SU-DHL-6 (cell line): ENCODE results near the gene CUTA.
"Not testable (repeated sequence)": the region's sequence is repeated elsewhere in the genome, so short reads cannot be mapped to it uniquely, and the experiment has no call there.

Source experiments
- H2AFZ ChIP-seq: fragments of 200-600 bp; sonication (generic); 2 replicates; pipeline ENCODE4 v1.6.1; 2014; ENCODE audit warnings: low read depth, mild to moderate bottlenecking, moderate library complexity, mixed read lengths, antibody characterized with exemption, low read length; ENCODE audit not compliant: severe bottlenecking
- H3F3A ChIP-seq: fragments of 200-600 bp; shearing (Covaris generic); 2 replicates; pipeline ENCODE4 v1.6.0; 2016; ENCODE audit warnings: antibody characterized with exemption, mild to moderate bottlenecking; ENCODE audit not compliant: insufficient read depth
- H3K27ac ChIP-seq: fragments of 200-600 bp; sonication (generic); 2 replicates; pipeline ENCODE4 v1.5.1; 2016; ENCODE audit warnings: low read depth, mild to moderate bottlenecking, low read length, moderate library complexity, mixed read lengths
- H3K27me3 ChIP-seq: fragments of 200-600 bp; sonication (generic), shearing (Covaris generic); 2 replicates; pipeline ENCODE4 v1.6.0; 2014; ENCODE audit warnings: mild to moderate bottlenecking, low read length
- H3K36me3 ChIP-seq: fragments of 200-600 bp; sonication (generic); 2 replicates; pipeline ENCODE4 v1.6.1; 2014; ENCODE audit warnings: mild to moderate bottlenecking, low read length, mixed read lengths
- H3K4me2 ChIP-seq: fragments of 300-600, 200-600 bp; shearing (Covaris generic), sonication (generic); 2 replicates; pipeline ENCODE4 v1.6.0; 2014; ENCODE audit warnings: low read length, low read depth, mild to moderate bottlenecking; ENCODE audit not compliant: poor library complexity, severe bottlenecking
- H3K4me3 ChIP-seq: fragments of 200-600 bp; sonication (generic); 2 replicates; pipeline ENCODE4 v1.5.1; 2014; ENCODE audit warnings: antibody characterized with exemption, low read length, mild to moderate bottlenecking, mixed read lengths; ENCODE audit not compliant: insufficient read depth, poor library complexity, severe bottlenecking
- H3K79me2 ChIP-seq: fragments of 200-600 bp; sonication (generic); 2 replicates; pipeline ENCODE4 v1.6.1; 2014; ENCODE audit warnings: mild to moderate bottlenecking, low read length, moderate library complexity; ENCODE audit not compliant: insufficient read depth
- H3K9ac ChIP-seq: fragments of 200-600 bp; sonication (generic); 2 replicates; pipeline ENCODE4 v1.7.0; 2014; ENCODE audit warnings: mild to moderate bottlenecking, low read length
- H3K9me2 ChIP-seq: fragments of 200-600 bp; sonication (generic); replicated peaks from 2 replicates; pipeline ENCODE4 v1.6.1; 2014; ENCODE audit warnings: low read length; ENCODE audit not compliant: insufficient read depth
- H3K9me3 ChIP-seq: fragments of 200-600 bp; sonication (generic); 2 replicates; pipeline ENCODE4 v1.6.1; 2014; ENCODE audit warnings: low read length, mixed read lengths; ENCODE audit not compliant: insufficient read depth
- H4K20me1 ChIP-seq: fragments of 200-600 bp; sonication (generic); 2 replicates; pipeline ENCODE4 v1.6.1; 2014; ENCODE audit warnings: low read depth, mild to moderate bottlenecking, antibody characterized with exemption, low read length, moderate library complexity, mixed read lengths
- CTCF ChIP-seq: fragments of 200-600 bp; sonication (generic); IDR thresholded peaks from one replicate; pipeline ENCODE4 v1.5.1; 2017; ENCODE audit warnings: antibody characterized with exemption, mild to moderate bottlenecking, low read length, moderate library complexity; ENCODE audit not compliant: insufficient read depth, poor library complexity, severe bottlenecking
- EZH2phosphoT487 ChIP-seq: fragments of 200-600 bp; sonication (generic), shearing (Covaris generic); conservative IDR thresholded peaks from 2 replicates; pipeline ENCODE4 v1.6.1; 2018; ENCODE audit warnings: mild to moderate bottlenecking, antibody characterized with exemption, low read length, moderate library complexity, mixed read lengths

Gene CUTA

GRCh38 chr6:33384581-33385020 lies 33.3 kb downstream of the CUTA start:
- H3F3A ChIP-seq = no peaks in the 10 kb centered on the region
- no peak overlapping the region for H3K27ac ChIP-seq
- H3K9me3 ChIP-seq = no peaks in the 10 kb centered on the region
- no peak overlapping the region for H3K4me3 ChIP-seq
- no peak overlapping the region for H3K9ac ChIP-seq
- TF ChIP-seq CTCF (no peak), EZH2phosphoT487 (no peak)
- no peaks in the 10 kb centered on the region for H3K36me3 ChIP-seq
- no peaks in the 10 kb centered on the region for H3K27me3 ChIP-seq
- no peaks in the 10 kb centered on the region for H3K79me2 ChIP-seq
- H4K20me1 ChIP-seq = no peaks in the 10 kb centered on the region
- H3K4me2 ChIP-seq = no peak overlapping the region
- H2AFZ ChIP-seq = no peak overlapping the region
- no peaks in the 10 kb centered on the region for H3K9me2 ChIP-seq

- Histone ChIP-seq H3K9me2 (no peaks in the 10 kb centered on the region), H3K4me3 (no peak overlapping the region), H3K79me2 (no peaks in the 10 kb centered on the region), H3K9ac (no peak overlapping the region), H3F3A (no peaks in the 10 kb centered on the region), H3K9me3 (no peaks in the 10 kb centered on the region), H3K27me3 (no peaks in the 10 kb centered on the region), H3K36me3 (no peaks in the 10 kb centered on the region), H3K4me2 (no peak overlapping the region), H3K27ac (no peak overlapping the region), H2AFZ (no peak overlapping the region), H4K20me1 (no peaks in the 10 kb centered on the region)
- TF ChIP-seq EZH2phosphoT487 (no peak), CTCF (no peak)
Measured at GRCh38 chr6:33383427-33384185, 34.3 kb downstream of the CUTA start.

- Histone ChIP-seq H4K20me1 (no peaks in the 10 kb centered on the region), H3K27ac (no peak overlapping the region)
Measured at GRCh38 chr6:33380272-33380981, 37.5 kb downstream of the CUTA start.

GRCh38 chr6:33379184-33379583 lies 38.7 kb downstream of the CUTA start:
- not testable (repeated sequence) for H2AFZ ChIP-seq, H3K27ac ChIP-seq, H3K36me3 ChIP-seq, H3K79me2 ChIP-seq, H3K9me2 ChIP-seq, H3K9me3 ChIP-seq, H3K27me3 ChIP-seq, H3K9ac ChIP-seq, H3K4me3 ChIP-seq, H3K4me2 ChIP-seq, H3F3A ChIP-seq, H4K20me1 ChIP-seq

More at GRCh38 chr6:33380272-33380981, 37.5 kb downstream of the CUTA start:
- Histone ChIP-seq H3K9ac (no peak overlapping the region), H3K9me3 (no peaks in the 10 kb centered on the region), H3K9me2 (no peaks in the 10 kb centered on the region), H3K79me2 (no peaks in the 10 kb centered on the region), H3K27me3 (no peaks in the 10 kb centered on the region), H3F3A (no peaks in the 10 kb centered on the region), H3K4me3 (no peak overlapping the region), H3K4me2 (no peak overlapping the region), H3K36me3 (no peaks in the 10 kb centered on the region), H2AFZ (no peak overlapping the region)
- TF ChIP-seq CTCF = no peak
- no peak for TF ChIP-seq EZH2phosphoT487
